Neural cell (in vitro differentiated cells): ENCODE data around the gene LMO7.

ENCODE experiments used
- CTCF ChIP-seq: fragments of 450-650 bp; IDR thresholded peaks from 2 replicates; pipeline ENCODE4 v1.5.1; 2014; ENCODE audit warnings: antibody characterized with exemption, mild to moderate bottlenecking, moderate library complexity; ENCODE audit not compliant: poor library complexity, severe bottlenecking
- MXI1 ChIP-seq: fragments of 450-650 bp; conservative IDR thresholded peaks from 2 replicates; pipeline ENCODE4 v1.6.1; 2014; ENCODE audit warnings: antibody characterized with exemption, mild to moderate bottlenecking; ENCODE audit not compliant: poor library complexity, severe bottlenecking

GRCh38 chr13:75612354-75612753, 23.8 kb upstream of the LMO7 start:
- no peak for TF ChIP-seq CTCF
- no peak for TF ChIP-seq MXI1
